Neural progenitor cell (in vitro differentiated cells): Measurements from ENCODE around the gene DOK5. TPM values are rescaled to one million over a fixed set of nuclear protein-coding genes. Genes with fewer than 3 reads are reported as not detected.

Source experiments
- DNase-seq: peaks from one replicate; pipeline ENCODE4 v3.0.0-alpha.2; 2016; ENCODE audit warnings: low spot score
- H2AFZ ChIP-seq: fragments of 200-600 bp; sonication (generic); replicated peaks from 2 replicates; pipeline ENCODE4 v1.6.1; 2016; ENCODE audit warnings: antibody characterized with exemption
- H3F3A ChIP-seq: fragments of 200-600 bp; sonication (generic); 2 replicates; pipeline ENCODE4 v1.6.1; 2016; ENCODE audit warnings: antibody characterized with exemption, low read depth
- H3K27ac ChIP-seq: fragments of 200-600 bp; sonication (generic); 2 replicates; pipeline ENCODE4 v1.5.1; 2016; ENCODE audit warnings: mild to moderate bottlenecking
- H3K27me3 ChIP-seq: fragments of 200-600 bp; sonication (generic); 2 replicates; pipeline ENCODE4 v1.6.1; 2016; ENCODE audit warnings: mild to moderate bottlenecking, moderate library complexity
- H3K36me3 ChIP-seq: fragments of 200-600 bp; sonication (generic); 2 replicates; pipeline ENCODE4 v1.5.1; 2016
- H3K4me1 ChIP-seq: fragments of 200-600 bp; sonication (generic); 2 replicates; pipeline ENCODE4 v1.6.1; 2016; ENCODE audit warnings: mixed run types
- H3K4me2 ChIP-seq: fragments of 200-600 bp; sonication (generic); 2 replicates; pipeline ENCODE4 v1.6.1; 2016
- H3K4me3 ChIP-seq: fragments of 200-600 bp; sonication (generic); 2 replicates; pipeline ENCODE4 v1.5.1; 2016
- H3K79me2 ChIP-seq: fragments of 200-600 bp; sonication (generic); 2 replicates; pipeline ENCODE4 v1.6.1; 2016; ENCODE audit warnings: low read depth
- H3K9ac ChIP-seq: fragments of 200-600 bp; sonication (generic); 2 replicates; pipeline ENCODE4 v1.6.1; 2016
- H3K9me3 ChIP-seq: fragments of 200-600 bp; sonication (generic); 2 replicates; pipeline ENCODE4 v1.5.1; 2016; ENCODE audit warnings: low read depth
- H4K20me1 ChIP-seq: fragments of 200-600 bp; sonication (generic); 2 replicates; pipeline ENCODE4 v1.6.1; 2016; ENCODE audit warnings: low read depth
- H3K27ac Mint-ChIP-seq: 3 replicates; pipeline ENCODE4 v1.8.0; 2021; ENCODE audit warnings: mixed read lengths
- H3K27me3 Mint-ChIP-seq: 2 replicates; pipeline ENCODE4 v1.8.0; 2022; ENCODE audit warnings: low read depth, mild to moderate bottlenecking, inconsistent platforms, moderate library complexity, mixed read lengths; ENCODE audit not compliant: insufficient read depth
- H3K36me3 Mint-ChIP-seq: 3 replicates; pipeline ENCODE4 v1.8.0; 2021; ENCODE audit warnings: mixed read lengths
- H3K4me1 Mint-ChIP-seq: 3 replicates; pipeline ENCODE4 v1.8.0; 2021; ENCODE audit warnings: mixed read lengths
- H3K4me3 Mint-ChIP-seq: 3 replicates; pipeline ENCODE4 v1.8.0; 2021; ENCODE audit warnings: mild to moderate bottlenecking, moderate library complexity, mixed read lengths
- H3K9me3 Mint-ChIP-seq: 3 replicates; pipeline ENCODE4 v1.8.0; 2020; ENCODE audit warnings: mixed read lengths
- CTCF ChIP-seq: fragments of 200-600 bp; sonication (generic); IDR thresholded peaks from 2 replicates; pipeline ENCODE4 v1.5.1; 2017; ENCODE audit warnings: antibody characterized with exemption, mild to moderate bottlenecking
- EZH2 ChIP-seq: fragments of 200-600 bp; sonication (generic); IDR thresholded peaks from 2 replicates; pipeline ENCODE4 v1.6.1; 2017; ENCODE audit warnings: antibody characterized with exemption, mild to moderate bottlenecking, moderate library complexity
- EZH2phosphoT487 ChIP-seq: fragments of 200-600 bp; sonication (generic); IDR thresholded peaks from 2 replicates; pipeline ENCODE4 v1.6.1; 2017; ENCODE audit warnings: antibody characterized with exemption
- total RNA-seq: library from RNA; depleted of rRNA; stranded (reverse); fragments of >200 nt; gene quantifications from 2 replicates; pipeline ENCODE4 v1.2.3, GENCODE V29; 2015; ENCODE audit warnings: low replicate concordance

The DOK5 gene
- total RNA-seq, 1 donor from 2014 or later, result 3.1 TPM

- Mint-ChIP-seq H3K36me3 (peaks cover 15% of the 10 kb centered on the region), H3K27ac (no peak overlapping the region), H3K4me1 (no peaks in the 10 kb centered on the region), H3K9me3 (no peaks in the 10 kb centered on the region), H3K4me3 (no peak overlapping the region), H3K27me3 (no peaks in the 10 kb centered on the region)
- Histone ChIP-seq H3K4me1 (no peaks in the 10 kb centered on the region), H3K4me3 (no peak overlapping the region), H3K9ac (no peak overlapping the region), H3K79me2 (no peaks in the 10 kb centered on the region), H3K9me3 (no peaks in the 10 kb centered on the region), H3F3A (no peaks in the 10 kb centered on the region), H4K20me1 (no peaks in the 10 kb centered on the region), H3K4me2 (no peak overlapping the region), H3K27ac (no peak overlapping the region), H3K27me3 (no peaks in the 10 kb centered on the region), H2AFZ (no peak overlapping the region), H3K36me3 (no peaks in the 10 kb centered on the region)
- DNase-seq, result no peak
- TF ChIP-seq EZH2phosphoT487 (no peak), CTCF (no peak), EZH2 (no peak)
Measured at GRCh38 chr20:54570561-54570960, 95.2 kb downstream of the DOK5 start.

GRCh38 chr20:54572665-54573435 is 97.5 kb downstream of the DOK5 start:
- H3K27ac ChIP-seq, result no peak overlapping the region
- no peak for TF ChIP-seq CTCF
- no peak for TF ChIP-seq EZH2
- no peak for TF ChIP-seq EZH2phosphoT487
- no peak for DNase-seq
- no peak overlapping the region for H3K4me3 Mint-ChIP-seq
- H3K27me3 ChIP-seq, result no peaks in the 10 kb centered on the region
- H3K4me3 ChIP-seq, result no peak overlapping the region
- H3K9ac ChIP-seq, result no peak overlapping the region
- no peaks in the 10 kb centered on the region for H3K9me3 ChIP-seq
- H3K27ac Mint-ChIP-seq, result no peak overlapping the region
- H3F3A ChIP-seq, result no peaks in the 10 kb centered on the region
- no peaks in the 10 kb centered on the region for H3K4me1 Mint-ChIP-seq
- H2AFZ ChIP-seq, result no peak overlapping the region
- H3K36me3 ChIP-seq, result no peaks in the 10 kb centered on the region
- peaks cover 9% of the 10 kb centered on the region for H3K36me3 Mint-ChIP-seq
- no peaks in the 10 kb centered on the region for H3K27me3 Mint-ChIP-seq
- H3K9me3 Mint-ChIP-seq, result no peaks in the 10 kb centered on the region
- H3K4me1 ChIP-seq, result no peaks in the 10 kb centered on the region
- H3K79me2 ChIP-seq, result no peaks in the 10 kb centered on the region
- H4K20me1 ChIP-seq, result no peaks in the 10 kb centered on the region
- no peak overlapping the region for H3K4me2 ChIP-seq

- H3K27ac Mint-ChIP-seq, result no peak overlapping the region
- peaks cover 7% of the 10 kb centered on the region for H3K36me3 Mint-ChIP-seq
- H3K27me3 ChIP-seq, result no peaks in the 10 kb centered on the region
- H3K4me3 Mint-ChIP-seq, result no peak overlapping the region
- H3K27me3 Mint-ChIP-seq, result no peaks in the 10 kb centered on the region
- no peak overlapping the region for H2AFZ ChIP-seq
- H3K4me3 ChIP-seq, result no peak overlapping the region
- H3K27ac ChIP-seq, result no peak overlapping the region
- no peaks in the 10 kb centered on the region for H4K20me1 ChIP-seq
- no peaks in the 10 kb centered on the region for H3K9me3 Mint-ChIP-seq
- H3K4me1 Mint-ChIP-seq, result no peaks in the 10 kb centered on the region
- DNase-seq, result no peak
- no peaks in the 10 kb centered on the region for H3K36me3 ChIP-seq
- H3F3A ChIP-seq, result no peaks in the 10 kb centered on the region
- TF ChIP-seq EZH2, result no peak
- TF ChIP-seq CTCF, result no peak
- no peak for TF ChIP-seq EZH2phosphoT487
- no peak overlapping the region for H3K9ac ChIP-seq
- H3K4me1 ChIP-seq, result no peaks in the 10 kb centered on the region
- no peaks in the 10 kb centered on the region for H3K79me2 ChIP-seq
- no peaks in the 10 kb centered on the region for H3K9me3 ChIP-seq
- H3K4me2 ChIP-seq, result no peak overlapping the region
Measured at GRCh38 chr20:54573838-54574237, 98.4 kb downstream of the DOK5 start.
